Measurements from ENCODE around the gene DUSP5. TPM values are rescaled to one million over a fixed set of nuclear protein-coding genes. Genes with fewer than 3 reads are reported as not detected.
"Not testable (repeated sequence)": the region's sequence is repeated elsewhere in the genome, so short reads cannot be mapped to it uniquely, and the experiment has no call there.

DUSP5 gene
- total RNA-seq, 1 experiment from 2014 or later, result 73.6 TPM

- no peak for DNase-seq (ENCODE audit: extremely low read depth, low read depth)
Measured at GRCh38 chr10:110512461-110513187, 14.9 kb downstream of the DUSP5 start.

DNA sequence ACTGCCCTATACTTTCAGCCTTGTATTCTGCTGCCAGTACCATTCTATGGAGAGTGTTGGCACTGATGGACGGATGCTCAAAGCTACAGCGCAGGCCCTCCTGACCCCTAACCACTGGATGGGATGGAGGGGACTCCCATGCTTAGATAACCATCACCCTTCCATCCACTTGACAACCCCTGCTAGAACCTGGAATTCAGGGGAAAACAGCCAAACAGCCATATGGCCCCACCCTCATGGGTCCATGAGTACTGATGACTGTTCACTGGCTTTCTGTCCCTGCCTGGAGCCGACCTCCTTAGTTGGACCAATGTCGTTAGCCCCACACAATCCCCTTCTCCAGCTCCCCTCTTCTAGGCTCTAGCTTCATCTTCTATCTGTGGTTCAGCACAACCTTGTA lies 16.2 kb downstream of the DUSP5 start:
- DNase-seq (ENCODE audit: extremely low read depth, low read depth), result no peak

- no peak for DNase-seq (ENCODE audit: extremely low read depth, low read depth)
Measured at GRCh38 chr10:110514848-110515247, 17.1 kb downstream of the DUSP5 start.

GRCh38 chr10:110516815-110517492 lies 19.2 kb downstream of the DUSP5 start:
- DNase-seq (ENCODE audit: extremely low read depth, low read depth), result no peak

DNA sequence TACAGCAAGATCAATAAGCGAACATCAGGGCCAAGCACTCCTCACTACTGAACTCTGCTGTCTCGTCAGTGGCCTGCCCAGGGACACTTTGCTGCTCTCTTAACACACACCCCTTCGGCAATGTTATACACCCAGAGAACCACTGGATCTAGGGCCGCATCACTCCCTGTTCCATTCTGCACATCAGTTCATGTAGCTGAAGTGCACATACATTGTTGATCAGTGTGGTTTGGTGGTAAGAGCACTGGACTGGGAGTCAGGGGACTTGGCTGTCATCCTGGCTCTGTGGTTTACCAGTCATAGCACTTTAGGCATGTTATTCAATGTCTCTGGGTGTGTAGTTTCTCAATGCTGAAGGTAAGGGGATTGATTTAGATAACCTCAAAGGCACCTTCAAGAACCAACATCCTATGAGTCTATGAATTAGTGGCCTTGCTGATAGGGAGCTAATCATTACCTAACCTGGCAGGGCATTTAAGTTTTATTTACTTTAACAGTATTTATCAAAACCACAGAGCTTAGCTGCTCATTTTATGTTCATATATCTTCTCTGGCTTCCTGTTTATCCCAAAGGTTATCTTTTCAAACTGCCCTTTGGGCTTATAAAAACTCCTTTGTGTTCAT lies 24.8 kb downstream of the DUSP5 start:
- DNase-seq (ENCODE audit: extremely low read depth, low read depth), result no peak

DNA sequence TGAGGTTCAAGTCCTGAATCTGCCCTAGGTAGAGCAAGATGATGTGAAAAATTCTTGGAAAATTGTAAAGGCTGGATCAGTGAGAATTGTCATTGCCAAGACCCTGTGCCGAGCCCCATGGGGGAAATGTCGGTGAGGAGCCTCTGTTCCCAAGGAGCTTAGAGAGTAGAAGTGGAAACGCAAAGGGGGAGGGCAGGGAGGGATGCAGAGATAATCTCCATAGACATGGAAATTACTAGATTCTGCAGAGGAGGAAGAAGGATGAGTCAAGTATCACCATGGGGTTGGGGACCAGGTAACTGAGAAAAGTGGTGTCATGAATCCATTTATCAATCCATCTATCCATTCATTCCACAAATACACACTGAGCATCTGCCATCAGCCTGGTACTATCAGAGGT lies 26.0 kb downstream of the DUSP5 start:
- DNase-seq (ENCODE audit: extremely low read depth, low read depth), result no peak

GRCh38 chr10:110524179-110524858 lies 26.6 kb downstream of the DUSP5 start:
- no peak for DNase-seq (ENCODE audit: extremely low read depth, low read depth)

DNA sequence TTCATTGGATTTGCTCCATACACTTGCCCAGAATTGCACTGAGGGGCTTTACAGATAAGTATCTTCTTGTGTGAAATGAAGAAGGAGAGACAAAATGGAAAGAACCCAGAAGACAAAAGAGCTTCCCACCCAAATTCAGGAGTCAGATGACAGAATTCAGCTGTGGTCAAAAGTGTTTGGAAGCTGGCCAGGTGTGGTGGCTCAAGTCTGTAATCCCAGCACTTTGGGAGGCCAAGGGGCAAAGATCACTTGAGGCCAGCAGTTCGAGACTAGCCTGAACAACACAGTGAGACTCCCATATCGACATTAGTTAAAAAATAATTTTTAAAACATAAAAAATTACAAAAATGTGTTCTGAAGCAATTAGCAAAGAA lies 27.1 kb downstream of the DUSP5 start:
- DNase-seq (ENCODE audit: extremely low read depth, low read depth), result no peak

GRCh38 chr10:110525349-110526260 lies 27.9 kb downstream of the DUSP5 start:
- no peak for DNase-seq (ENCODE audit: extremely low read depth, low read depth)

DNA sequence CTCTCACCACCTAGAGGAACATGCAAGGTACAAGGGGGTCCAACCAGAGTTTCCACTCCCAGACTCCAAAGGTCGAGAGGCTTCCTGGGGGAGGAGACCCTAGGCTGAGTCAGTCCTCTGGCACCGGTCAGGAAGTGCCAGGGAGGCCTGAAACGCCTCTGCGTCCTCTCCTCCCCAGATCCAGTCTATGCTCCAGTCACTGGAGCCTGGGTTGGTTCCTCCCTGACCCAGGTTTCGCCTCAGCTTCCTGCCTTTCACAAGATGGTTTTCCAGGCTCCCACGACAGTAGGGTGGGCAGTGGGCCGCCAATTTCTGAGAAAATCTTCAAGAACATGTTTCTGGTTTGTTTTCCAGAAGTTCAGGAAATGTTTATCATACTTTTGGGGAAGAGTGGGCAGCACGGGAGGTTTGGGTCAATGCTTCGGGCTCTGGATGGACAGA lies 30.0 kb downstream of the DUSP5 start:
- DNase-seq (ENCODE audit: extremely low read depth, low read depth), result no peak

DNA sequence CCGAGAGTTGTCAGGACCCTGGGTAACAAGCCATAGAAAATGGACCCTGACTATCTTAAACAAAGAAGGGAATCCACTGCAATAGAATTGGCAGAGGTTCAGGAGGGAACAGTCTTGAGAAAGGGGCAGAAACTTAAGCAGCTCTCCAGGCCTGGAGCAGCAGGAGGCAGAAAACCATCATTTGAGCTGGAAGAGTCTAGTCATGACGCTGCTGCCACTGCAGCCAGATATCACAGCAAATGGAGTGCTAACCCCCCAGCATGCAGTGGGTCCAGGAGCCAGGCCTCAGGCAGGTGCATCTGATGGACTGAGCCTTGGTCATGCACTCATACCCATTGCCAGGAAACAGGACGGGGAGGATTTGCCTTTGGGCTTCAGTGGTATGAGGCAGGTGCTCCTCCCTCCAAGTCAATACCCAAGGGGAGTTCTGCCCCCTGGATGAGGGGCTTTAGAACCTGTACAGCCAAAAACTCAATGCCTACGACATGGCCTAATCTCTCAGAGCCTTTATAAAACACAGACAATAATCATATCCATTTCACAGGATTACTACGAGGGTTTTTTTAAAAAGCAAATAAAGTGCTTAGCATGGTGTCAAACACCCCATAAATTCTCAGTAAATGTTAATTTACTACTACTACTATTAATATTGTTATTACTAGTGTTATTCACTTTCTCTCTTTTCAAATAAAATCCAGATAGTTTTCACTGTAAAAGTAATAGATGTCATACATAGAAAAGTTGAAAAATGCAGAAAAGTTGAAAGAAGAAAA lies 30.7 kb downstream of the DUSP5 start:
- DNase-seq (ENCODE audit: extremely low read depth, low read depth), result no peak

DNA sequence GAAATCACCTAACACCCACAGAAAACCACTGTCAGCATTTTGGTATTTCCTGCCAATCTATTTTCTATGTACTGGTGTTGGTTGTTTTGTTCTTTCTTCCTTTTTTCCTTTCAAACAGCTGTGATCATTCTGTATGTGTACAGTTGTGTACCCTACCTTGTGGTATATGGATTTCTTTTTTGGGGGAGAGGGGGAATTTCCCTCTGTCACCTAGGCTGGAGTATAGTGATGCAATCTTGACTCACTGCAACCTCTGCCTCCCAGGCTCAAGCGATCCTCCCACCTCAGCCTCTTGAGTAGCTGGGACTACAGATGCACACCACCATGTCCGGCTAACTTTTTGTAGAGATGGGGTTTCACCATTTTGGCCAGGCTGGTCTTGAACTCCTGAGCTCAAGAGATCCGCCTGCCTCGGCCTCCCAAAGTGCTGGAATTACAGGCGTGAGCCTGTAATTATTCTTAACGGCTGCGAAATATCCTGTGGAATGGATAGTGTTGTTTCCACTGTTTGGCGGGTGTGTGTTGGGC lies 31.4 kb downstream of the DUSP5 start:
- DNase-seq (ENCODE audit: extremely low read depth, low read depth), result not testable (repeated sequence)

GRCh38 chr10:110529596-110530011 lies 31.9 kb downstream of the DUSP5 start:
- no peak for DNase-seq (ENCODE audit: extremely low read depth, low read depth)

- peak; percentile 63 for DNase-seq (ENCODE audit: extremely low read depth, low read depth)
Measured at GRCh38 chr10:110530131-110530831, 32.6 kb downstream of the DUSP5 start.

GRCh38 chr10:110531687-110532086 lies 34.0 kb downstream of the DUSP5 start:
- no peak for DNase-seq (ENCODE audit: extremely low read depth, low read depth)

DNA sequence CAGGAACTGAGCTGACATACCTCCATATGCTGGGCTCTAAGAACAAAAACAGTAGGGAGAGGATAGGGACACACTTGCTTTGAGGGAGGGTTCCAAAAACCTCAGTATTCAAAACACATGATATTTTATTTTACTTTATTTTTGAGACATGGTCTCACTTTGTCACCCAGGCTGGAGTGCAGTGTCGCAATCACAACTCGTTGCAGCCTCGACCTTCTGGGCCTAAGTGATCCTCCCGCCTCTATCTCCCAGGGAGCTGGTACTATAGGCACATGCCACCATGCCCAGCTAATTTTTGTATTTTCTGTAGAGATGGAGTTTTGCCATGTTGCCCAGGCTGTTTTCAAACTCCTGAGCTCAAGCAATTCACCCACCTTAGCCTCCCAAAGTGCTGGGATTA lies 34.9 kb downstream of the DUSP5 start:
- DNase-seq (ENCODE audit: extremely low read depth, low read depth), result not testable (repeated sequence)

DNA sequence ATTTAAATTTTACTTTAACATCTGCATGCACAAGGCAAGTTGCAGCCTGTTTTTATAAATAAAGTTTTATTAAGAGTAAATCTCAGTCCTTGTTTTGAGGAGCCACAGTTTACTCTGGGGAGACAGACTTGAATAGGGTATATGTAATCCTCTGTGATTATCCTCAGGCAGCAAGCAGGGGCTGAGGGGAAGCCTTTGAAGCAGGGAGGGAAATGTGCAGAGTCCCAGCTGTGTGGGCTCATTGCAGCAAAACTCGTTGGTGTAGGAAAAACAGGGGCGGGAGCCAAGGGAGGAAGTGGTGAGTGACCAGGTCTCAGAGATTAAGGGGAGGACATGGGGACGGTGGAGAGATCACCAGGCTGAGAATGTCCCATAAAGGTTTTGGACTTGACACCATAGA lies 35.4 kb downstream of the DUSP5 start:
- DNase-seq (ENCODE audit: extremely low read depth, low read depth), result no peak

DNA sequence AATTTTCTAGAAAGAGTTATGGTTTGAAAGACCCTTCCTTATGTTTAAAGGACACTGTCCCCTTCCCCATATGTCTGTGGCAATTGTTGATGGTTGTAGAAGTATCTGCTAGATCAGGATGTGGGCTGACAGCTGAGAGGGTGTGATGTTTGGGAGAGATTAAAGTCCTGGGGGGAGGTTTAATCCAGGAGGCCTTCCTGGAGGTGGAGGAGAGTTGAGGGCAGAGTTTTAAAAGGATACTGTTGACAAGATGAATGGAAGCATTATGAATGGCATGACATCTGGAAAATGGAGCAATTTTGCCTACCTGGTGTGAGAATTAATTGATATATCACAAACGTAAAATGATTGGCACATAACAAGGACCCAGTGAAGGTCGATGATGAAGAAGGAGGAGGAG lies 36.9 kb downstream of the DUSP5 start:
- no peak for DNase-seq (ENCODE audit: extremely low read depth, low read depth)

All from NCI-H460 (cell line).